ENCODE measurements around the gene ST8SIA6.

DNA sequence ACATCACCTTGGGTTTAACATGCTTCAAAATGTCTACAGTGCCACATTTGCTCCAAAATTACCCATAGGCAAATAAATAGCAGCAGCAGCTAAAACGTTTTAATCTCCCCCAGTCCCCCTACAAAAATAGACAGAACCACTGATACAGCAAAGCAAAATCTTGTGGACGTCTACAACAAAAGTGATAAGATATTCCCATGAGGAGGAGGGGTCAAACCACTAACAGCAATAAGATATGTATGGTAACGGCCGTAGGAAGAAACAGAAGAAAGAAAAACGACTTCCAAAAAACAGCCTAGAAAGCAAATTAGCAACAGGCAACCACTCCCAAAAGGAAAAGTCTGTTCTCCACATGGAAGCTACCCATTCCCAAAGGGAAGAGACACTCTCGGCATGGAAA is 34.5 kb upstream of the ST8SIA6 start:
- no peak for TF ChIP-seq CTCF (IDR thresholded peaks at IDR 0.05 in 2 of 3, conservative IDR thresholded peaks at IDR 0.05 in 1 of 3; ENCODE audit: control insufficient read depth in 2 of 3, extremely low read depth in 1 of 3, insufficient read depth in 1 of 3, low read depth in 3 of 3, low read length in 3 of 3)
- TF ChIP-seq TAF1 (IDR thresholded peaks at IDR 0.05; ENCODE audit: borderline replicate concordance, low read depth, low read length) = no peak

Data from GM12878 (cell line).